Fibroblast of skin of left biceps (primary cell): ENCODE data around the gene C12orf57.
A peak's percentile ranks its signal among the peaks of the same experiment; 100 is the strongest.

Source experiments
- DNase-seq, 2 experiments: peaks; one replicate each; pipeline ENCODE4 v3.0.0-alpha.2; 2013; ENCODE audit warnings: low read depth in 2 of 2

The C12orf57 gene

DNA sequence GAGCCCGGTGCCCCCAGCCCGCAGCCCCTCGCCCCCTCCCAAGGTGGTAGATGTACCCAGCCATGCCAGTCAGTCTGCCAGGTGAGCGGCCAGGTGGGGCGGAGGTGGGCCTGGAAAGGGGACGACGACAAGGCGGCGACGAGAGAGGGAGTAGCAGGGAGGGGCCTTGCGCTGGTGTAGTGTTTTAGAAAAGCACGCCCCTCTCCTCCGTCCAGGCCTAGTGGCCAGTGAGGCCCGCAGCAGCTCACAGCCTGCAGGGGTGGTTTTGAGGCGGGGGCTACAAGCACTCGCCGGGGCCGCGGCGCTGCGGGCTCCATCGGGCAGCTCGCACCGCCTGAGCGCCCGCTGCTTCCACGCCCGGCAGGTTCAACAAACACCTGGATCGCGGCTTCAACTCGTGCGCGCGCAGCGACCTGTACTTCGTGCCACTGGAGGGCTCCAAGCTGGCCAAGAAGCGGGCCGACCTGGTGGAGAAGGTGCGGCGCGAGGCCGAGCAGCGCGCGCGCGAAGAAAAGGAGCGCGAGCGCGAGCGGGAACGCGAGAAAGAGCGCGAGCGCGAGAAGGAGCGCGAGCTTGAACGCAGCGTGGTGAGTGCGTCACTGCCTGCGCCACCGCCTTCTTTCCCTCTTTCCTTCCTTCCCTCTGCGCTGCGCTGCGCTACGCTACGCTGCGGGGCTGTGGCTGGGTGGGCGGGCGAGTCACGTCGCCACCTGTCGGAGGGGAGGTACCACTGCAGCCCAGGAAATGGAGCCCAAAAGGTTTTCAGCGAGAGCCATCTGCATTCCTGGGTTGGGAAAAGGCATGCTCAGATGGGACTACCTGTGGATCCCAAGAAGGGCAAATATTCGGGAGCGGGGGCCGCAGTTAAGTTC lies 6.1 kb upstream of the C12orf57 start:
- DNase-seq: peak; percentile 76 to 81

DNA sequence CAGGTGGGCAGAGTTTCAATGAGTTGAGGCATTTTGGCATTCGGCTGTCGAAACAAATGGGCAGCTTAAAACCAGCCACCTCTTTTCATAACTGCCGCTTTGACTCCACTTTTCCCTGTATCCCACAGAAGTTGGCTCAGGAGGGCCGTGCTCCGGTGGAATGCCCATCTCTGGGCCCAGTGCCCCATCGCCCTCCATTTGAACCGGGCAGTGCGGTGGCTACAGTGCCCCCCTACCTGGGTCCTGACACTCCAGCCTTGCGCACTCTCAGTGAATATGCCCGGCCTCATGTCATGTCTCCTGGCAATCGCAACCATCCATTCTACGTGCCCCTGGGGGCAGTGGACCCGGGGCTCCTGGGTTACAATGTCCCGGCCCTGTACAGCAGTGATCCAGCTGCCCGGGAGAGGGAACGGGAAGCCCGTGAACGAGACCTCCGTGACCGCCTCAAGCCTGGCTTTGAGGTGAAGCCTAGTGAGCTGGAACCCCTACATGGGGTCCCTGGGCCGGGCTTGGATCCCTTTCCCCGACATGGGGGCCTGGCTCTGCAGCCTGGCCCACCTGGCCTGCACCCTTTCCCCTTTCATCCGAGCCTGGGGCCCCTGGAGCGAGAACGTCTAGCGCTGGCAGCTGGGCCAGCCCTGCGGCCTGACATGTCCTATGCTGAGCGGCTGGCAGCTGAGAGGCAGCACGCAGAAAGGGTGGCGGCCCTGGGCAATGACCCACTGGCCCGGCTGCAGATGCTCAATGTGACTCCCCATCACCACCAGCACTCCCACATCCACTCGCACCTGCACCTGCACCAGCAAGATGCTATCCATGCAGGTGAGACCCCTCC lies 5.2 kb upstream of the C12orf57 start:
- no peak for DNase-seq

DNA sequence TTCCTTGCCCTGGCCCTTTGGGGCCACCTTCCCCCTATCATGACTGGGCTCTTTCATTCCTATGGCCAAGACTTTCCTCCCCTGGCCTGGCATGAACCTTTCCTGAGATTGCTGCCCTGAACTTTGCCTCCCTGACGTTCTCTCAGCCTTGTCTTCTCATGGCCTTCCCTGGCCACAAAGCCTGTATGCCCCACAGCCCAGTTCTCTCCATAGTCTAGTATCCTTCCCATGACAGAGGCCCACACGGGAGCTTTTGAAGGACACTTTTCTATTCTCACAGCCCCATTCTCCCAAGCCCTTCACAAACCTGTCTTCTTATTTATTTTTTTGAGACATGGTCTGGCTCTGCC lies 4.7 kb upstream of the C12orf57 start:
- no peak for DNase-seq

DNA sequence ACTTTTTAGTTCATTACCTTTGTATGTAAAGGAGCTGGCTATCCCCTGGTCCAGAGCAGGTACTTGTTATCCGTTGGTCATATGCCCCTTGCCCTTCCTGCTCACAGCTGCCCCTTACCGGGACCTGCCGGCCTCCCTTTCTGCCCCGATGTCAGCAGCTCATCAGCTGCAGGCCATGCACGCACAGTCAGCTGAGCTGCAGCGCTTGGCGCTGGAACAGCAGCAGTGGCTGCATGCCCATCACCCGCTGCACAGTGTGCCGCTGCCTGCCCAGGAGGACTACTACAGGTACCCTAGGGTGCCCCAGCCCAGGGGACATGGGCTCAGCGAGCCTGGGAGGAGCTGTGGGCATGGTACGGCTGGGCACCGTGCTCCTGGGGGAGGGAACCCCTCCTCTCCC lies 2.6 kb upstream of the C12orf57 start:
- DNase-seq: no peak

DNA sequence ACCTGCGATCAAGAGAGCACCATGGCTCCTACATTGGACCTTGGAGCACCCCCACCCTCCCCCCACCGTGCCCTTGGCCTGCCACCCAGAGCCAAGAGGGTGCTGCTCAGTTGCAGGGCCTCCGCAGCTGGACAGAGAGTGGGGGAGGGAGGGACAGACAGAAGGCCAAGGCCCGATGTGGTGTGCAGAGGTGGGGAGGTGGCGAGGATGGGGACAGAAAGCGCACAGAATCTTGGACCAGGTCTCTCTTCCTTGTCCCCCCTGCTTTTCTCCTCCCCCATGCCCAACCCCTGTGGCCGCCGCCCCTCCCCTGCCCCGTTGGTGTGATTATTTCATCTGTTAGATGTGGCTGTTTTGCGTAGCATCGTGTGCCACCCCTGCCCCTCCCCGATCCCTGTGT lies 2.0 kb upstream of the C12orf57 start:
- no peak for DNase-seq

DNA sequence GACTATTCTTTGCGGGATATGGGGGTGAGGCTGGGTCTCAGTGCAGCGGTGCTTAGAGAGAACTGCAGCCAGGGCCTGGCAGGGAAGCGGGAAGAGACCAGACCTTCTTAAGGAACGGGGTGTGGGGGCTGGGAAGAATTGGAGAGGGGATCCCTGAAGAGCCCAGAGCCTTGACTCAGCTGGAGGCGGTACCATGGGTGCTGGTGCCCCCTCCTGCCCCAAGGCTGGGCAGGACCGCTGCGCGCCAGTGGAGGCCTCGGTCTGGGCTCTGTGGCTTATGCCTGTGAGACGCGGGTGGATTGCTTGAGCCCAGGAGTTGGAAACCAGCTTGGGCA lies 1.5 kb upstream of the C12orf57 start:
- DNase-seq: no peak

DNA sequence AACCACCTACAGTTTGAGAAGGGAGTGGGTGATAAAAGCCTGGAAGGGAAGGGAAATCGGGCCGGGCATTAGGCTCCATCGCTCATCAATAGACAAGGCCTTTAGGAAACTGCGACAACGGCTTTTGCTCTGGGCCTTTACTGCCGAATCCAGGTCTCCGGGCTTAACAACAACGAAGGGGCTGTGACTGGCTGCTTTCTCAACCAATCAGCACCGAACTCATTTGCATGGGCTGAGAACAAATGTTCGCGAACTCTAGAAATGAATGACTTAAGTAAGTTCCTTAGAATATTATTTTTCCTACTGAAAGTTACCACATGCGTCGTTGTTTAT lies 467 bp upstream of the C12orf57 start:
- DNase-seq: peak; percentile 81 to 84

DNA sequence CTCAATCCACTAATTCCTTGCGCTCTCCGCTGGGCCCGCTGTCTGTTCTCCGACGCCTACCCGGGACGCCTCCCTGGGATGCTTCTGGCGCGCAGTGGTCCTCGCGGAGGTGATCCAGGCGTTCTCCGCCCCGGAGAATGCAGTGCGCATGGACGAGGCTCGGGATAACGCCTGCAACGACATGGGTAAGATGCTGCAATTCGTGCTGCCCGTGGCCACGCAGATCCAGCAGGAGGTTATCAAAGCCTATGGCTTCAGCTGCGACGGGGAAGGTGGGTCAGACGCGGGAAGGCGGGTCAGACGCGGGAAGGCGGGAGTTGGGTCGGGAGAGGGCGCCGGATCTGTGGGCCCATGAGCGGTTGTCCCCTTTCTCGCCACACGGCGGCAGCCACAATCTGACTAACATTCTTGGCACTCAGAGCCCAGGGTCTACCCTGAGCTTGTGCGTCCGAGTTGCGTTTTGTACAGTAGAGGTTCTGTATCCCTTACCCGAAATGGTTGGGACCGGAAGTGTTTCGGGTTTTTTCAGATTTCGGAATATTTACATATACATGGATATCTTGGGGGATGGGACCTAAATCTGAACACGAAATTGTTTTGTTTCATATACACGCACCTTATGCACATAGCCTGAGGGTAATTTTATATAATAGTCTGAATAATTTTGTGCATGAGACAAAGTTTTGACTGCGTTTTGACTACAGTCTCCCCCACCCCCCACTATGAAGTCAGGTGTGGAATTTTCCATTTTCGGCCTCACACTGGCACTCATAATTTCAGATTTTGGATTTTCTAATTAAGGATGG lies 762 bp downstream of the C12orf57 start:
- DNase-seq: peak; percentile 80 to 85

DNA sequence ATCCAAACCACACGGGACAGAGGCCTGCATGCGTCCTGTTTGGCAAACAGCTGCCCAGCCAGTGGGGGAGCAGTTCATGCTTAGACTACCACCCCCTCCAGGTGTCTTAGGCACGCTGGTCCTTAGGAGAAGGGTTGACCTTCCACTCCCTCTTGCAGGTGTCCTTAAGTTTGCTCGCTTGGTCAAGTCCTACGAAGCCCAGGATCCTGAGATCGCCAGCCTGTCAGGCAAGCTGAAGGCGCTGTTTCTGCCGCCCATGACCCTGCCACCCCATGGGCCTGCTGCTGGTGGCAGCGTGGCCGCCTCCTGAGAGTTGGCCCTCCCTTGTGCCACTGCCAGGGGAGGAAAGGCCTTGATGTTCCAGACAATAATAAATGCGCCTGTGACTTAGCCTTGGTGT lies 1.8 kb downstream of the C12orf57 start:
- DNase-seq: no peak

DNA sequence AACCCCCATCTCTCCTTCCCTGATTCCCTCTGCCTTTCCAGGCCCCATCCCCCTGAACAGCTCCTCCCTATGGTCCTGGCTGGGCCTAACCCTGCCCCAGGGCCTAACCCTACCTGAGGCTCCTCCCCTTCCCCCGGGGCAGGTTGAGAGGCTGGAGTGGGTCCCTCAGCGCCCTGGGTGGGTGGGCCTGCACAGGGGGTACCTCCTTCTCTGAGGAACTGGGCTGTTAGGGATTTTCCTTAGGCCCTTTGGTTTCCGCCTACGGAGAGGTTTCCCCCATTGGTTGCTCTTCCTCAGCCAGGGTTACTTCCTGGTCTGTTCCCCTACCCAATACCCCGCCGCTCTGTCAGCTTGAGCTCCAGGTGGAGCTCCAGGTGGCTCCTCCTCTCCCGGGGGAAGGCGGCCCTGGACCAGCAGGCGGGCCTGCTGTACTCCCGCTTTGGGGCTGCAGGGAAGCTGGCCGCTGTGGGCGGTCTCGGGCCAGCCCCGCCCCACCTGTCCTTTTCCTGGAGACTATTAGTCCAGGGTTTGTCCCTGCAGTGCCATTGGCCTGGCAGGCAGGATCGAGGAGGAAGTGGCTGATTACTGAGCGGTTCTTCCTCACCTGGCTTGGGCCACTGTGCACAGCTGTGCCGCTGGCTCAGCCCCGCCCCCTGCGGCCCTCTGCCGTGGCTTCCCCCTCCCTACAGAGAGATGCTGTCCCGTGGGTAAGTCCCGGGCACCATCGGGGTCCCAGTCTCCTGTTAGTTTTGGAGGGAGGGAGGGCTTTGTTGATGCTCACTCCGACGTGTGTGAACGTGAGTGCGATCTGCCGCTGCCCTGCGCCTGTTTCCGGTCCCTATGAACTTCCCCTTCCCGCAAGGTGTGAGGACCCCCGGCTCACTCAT lies 2.5 kb downstream of the C12orf57 start:
- no peak for DNase-seq

DNA sequence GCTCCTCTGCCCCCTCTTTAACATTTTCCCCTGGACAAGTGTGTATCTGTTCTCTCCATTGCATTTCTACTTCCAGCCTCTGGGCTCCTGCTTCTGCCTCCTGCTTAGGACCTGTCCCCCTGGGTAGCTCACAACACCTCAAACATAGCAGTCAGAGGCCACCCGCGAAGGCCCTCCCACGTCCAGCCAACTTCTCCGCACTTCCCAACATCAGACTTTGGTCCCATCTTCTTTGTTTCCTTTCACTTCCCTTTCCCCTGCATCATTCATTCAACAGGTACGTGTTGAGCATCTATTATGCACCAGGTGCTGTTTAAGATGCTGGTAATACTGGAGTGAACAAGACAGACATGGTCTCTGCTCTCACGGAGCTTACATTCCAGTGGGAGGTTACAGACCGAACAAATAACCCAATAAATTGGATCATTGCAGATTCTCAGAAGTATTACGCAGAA lies 3.1 kb downstream of the C12orf57 start:
- DNase-seq: no peak

DNA sequence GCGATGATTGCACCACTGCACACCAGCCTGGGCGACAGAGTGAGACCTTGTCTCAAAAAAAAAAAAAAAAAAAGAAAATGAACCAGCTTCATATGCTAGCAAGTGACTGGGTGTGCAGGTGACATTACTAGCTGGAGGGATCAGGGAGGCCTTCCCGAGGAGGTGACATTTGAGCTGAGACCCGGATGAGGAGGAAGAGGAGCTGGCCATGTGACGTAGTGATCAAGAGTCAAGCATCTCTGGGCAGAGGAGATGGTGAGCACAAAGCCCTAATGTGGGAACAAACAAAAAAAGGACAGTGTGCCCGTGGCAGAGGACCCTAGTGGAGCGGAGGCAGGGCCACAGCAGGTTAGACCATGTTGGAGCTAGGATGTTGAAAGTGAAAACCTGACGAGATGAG lies 3.8 kb downstream of the C12orf57 start:
- DNase-seq: no peak

DNA sequence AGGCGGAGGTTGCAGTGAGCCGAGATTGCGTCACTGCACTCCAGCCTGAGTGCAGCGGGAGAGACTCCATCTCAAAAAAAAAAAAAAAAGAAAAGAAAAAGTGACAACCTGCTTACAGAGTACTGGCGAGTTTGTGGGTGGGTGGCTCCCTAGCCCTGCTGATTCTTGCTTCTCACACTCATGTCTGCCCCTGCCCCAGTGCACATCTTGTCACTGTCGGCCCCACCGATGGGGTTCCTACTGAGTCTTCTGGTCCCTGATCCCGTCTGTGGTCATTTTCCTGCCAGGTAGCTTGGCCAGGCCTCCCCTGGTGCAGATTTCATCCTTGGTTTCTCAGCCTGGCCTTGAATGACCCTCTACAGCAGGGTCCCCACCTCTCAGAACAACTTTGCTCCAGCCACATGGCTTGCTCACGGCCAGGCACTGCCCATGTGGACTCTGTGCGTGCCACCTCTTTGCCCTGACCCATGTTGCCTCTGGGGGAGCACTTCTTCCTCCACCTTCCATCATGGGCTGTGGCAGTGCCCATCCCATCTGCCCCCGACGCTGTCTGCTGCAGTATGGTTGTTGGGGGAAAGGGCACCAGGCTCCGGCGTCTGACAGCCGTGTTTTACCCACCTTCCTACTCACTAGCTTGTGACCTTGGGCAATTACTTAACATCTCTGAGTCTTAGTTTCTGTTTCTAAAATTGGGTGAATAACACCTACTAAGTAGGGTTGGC lies 5.2 kb downstream of the C12orf57 start:
- DNase-seq: no peak

DNA sequence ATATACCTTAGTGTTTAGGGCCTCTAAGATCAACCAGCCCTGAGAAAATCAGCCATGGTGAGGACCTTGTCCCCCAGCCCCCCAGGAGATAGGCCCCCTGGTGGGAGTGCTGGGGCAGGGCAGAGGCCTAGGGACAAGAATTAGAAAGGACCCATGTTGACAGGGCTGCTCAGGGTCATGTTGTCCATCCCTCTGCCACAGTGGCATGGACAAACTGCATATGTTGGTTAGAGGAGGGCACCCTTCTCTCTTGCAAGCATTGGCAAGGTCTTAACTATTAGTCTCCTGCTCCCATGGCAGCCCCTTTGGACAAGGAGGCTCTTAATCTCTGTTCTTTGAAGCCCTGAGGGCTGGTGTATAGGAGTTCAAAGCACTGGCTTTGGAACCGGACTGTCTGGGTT lies 6.6 kb downstream of the C12orf57 start:
- DNase-seq: no peak

DNA sequence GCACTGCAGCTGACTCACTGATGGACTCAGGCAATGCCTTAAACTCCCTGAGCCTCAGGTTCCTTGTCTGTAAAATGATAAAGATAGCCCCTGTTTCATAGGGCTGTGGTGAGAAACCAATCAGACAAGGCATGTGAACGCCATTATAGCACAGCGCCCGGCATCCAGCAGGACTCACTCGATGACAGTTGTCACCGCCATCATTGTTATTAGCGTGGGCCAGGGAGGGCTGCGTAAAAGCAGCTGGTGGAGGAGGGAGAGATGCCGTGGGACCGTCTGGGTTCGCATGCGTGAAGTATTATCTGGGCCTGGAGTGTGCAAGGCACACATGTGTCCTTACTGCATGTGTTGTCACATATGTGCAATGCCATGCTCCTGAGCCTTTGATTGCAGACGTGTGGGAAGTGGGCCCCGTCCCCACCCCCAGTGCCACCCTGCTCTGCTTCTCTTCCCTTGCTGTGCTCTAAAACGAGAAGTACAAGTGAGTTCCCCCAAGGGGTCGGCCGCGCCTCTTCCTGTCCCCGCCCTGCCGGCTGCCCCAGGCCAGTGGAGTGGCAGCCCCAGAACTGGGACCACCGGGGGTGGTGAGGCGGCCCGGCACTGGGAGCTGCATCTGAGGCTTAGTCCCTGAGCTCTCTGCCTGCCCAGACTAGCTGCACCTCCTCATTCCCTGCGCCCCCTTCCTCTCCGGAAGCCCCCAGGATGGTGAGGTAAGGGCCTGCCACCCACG lies 7.2 kb downstream of the C12orf57 start, which contains the start of gene PTPN6:
Gene PTPN6 (plus strand): TSS at position 546 of the 730 bp plus-strand sequence. CDS start 157 bp downstream, at position 703.
- DNase-seq: no peak

DNA sequence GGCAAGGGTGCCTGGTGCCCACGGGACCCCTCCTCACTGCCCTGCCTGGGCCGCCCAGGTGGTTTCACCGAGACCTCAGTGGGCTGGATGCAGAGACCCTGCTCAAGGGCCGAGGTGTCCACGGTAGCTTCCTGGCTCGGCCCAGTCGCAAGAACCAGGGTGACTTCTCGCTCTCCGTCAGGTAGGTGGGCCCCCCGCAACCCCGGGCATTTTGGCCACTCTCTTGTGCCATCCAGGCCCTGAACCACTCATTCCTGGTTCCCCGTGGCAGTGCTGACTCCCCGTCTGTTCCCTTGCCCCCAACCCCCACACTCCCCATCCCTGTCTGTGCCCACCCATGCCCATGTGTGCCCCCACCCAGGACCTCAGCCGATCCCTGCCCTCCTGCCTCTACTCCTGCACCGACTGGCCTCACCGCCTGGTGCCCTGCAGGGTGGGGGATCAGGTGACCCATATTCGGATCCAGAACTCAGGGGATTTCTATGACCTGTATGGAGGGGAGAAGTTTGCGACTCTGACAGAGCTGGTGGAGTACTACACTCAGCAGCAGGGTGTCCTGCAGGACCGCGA lies 7.8 kb downstream of the C12orf57 start:
- no peak for DNase-seq

DNA sequence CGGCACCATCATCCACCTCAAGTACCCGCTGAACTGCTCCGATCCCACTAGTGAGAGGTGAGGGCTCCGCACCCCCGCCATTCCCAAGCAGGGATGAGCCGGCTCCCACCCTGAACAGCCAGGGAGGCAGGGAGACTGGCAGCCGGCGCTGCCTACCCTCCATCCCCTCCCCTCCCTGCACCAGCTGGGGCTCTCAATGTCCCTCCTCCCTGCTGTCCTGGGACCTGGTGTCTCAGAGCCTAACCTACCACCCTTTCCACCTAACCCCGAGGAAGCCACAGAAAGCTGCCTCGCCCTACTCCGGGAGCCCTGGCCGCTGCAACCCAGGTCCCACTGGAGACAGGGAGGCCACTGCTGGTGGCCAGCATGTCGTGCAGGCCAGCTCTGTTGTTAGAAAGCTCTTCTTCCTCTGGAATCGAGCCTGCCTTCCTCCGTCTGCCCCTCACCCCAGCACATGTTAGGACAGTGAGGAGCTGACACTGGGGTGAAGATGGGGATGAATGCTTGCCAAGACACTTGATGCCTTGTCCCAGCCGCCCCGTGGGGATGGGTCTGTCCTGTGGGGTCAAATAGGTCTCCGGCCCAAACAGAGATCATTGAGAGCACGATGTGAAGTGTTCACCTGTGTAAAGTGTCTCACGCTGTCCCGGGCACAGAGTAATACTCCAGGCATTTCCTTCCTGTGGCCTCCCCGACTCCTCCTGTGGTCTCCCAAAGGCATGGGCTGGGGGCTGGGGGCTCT lies 8.5 kb downstream of the C12orf57 start:
- no peak for DNase-seq

DNA sequence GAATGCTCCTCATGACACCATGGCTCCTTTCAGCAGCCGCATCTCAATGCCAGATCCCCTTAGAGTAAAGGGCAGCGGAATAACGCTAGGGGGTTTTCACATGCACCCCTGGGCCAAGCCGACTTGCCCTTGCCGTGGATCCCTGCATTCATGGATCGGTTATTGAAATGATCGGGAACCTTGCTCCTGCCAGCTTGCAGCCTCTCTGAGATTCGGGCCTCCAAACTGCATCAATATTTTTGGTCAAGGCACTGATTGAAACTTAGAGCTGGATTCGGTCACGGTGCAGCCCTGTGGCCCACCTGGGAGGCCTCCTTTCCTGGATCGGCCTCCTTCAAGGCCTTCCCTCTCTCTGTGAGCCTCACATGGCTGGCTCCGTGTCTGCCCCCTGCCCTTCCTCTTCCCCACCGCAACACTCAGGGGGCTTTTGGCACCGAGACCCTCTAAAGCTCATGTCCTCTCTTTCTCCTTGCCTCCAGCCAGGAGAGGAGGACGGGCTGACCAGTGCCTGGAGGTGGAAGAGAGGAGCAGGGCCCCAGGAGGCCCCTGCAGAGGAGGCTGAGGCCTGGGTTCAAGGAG lies 9.1 kb downstream of the C12orf57 start:
- DNase-seq: no peak
